ENCODE results near the gene UCKL1.

- TF ChIP-seq CTCF (IDR thresholded peaks at IDR 0.05; ENCODE audit: insufficient read depth, low read depth, low read length) (no peak), EZH2 (IDR thresholded peaks at IDR 0.05; ENCODE audit: insufficient read depth, low read length) (no peak)
These were observed 10.7 kb upstream of the UCKL1 start for GRCh38 chr20:63966944-63967322.

All from astrocyte (in vitro differentiated cells and primary cell).